ENCODE measurements around the gene SRSF12. TPM values are rescaled to one million over a fixed set of nuclear protein-coding genes. Genes with fewer than 3 reads are reported as not detected.

SRSF12 gene
- total RNA-seq (not detected), polyA plus RNA-seq (under 1 TPM; 0.06 to 0.11 TPM)

DNA sequence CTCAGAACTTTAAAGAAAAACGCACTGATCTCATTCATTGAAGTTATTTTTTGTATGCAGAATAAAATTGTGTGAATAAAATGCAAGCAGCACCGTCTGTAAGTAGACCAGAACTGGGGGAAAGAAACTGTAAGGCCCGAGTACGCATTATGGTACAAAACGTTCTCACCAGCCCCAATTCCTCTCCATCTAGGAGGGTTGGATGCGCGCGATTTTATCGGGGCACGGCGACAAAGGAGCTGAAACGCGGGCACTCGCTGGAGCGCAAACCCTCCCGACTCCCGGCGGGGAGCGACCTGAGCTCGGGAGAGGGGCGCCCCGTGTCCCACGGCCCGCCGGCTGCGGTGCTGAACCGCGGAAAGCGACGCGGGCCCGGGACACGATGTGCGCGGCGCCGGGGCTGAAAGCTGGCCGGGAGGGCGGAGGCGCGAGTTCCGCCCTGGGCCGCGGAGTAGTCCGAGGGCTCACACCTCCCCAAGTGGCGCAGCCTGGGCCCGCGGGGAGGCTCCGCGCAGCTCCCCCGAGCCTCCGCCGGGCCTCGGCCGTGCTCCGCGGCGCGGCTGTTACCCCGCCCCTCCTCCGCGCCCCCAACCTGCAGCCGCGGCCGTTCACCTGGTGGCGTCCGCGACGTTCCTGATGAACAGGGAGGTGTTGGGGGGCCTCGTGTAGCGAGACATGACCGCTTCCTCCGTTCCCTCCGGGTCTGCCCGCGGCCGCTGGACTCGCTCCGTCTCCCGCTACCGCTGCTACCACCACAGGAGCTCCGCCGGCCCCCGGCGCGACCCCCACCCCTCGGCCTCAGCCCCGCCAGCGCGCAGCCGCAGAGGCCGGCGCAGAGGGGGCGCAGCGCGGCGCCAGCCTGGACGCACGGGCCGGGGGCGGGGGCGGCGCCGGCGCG, at the start of gene SRSF12:
SRSF12 (minus strand) TSS at position 861 of the 898 bp plus-strand sequence; CDS start at position 677, 184 bp downstream.
- Histone ChIP-seq H3K9me3 (ENCODE audit: control insufficient read depth in 1 of 2, low read length in 2 of 2) (no peaks in the 10 kb centered on the region), H3K4me1 (ENCODE audit: insufficient read depth, low read length) (peaks cover 7% of the 10 kb centered on the region), H3K27ac (ENCODE audit: low read depth, low read length) (no peak within 1 kb of the TSS), H3K27me3 (ENCODE audit: insufficient read depth, low read length) (no peaks in the 10 kb centered on the region), H3K36me3 (ENCODE audit: insufficient read depth, low read length) (no peaks in the 10 kb centered on the region), H3K4me3 (ENCODE audit: low read length in 2 of 2) (peak within 1 kb of the TSS in 1 of 2 donors; percentile 58)
- POLR2A ChIA-PET (ENCODE audit: partially characterized antibody): interaction anchor here (1.1 to 1.9 kb wide), 4 partner anchors 9 to 37 kb away, joined by 3 to 14 read pairs (median 4); partner anchors contain the start of gene PNRC1
- DNase-seq: peak; percentile 18 to 46 (median 36)
- no peaks in the 10 kb centered on the region for H3K27me3 Mint-ChIP-seq
- peak within 1 kb of the TSS; percentile 75 to 91 (median 84) for H3K4me3 Mint-ChIP-seq
- no peaks in the 10 kb centered on the region for H3K36me3 Mint-ChIP-seq
- H3K4me1 Mint-ChIP-seq: peaks cover 6 to 14% (median 11%) of the 10 kb centered on the region in 4 donors
- CTCF ChIA-PET (ENCODE audit: partially characterized antibody): interaction anchor here (0.9 to 4.1 kb wide), 3 partner anchors 35 to 135 kb away, joined by 3 to 13 read pairs (median 5); partner anchors contain the start of gene PNRC1
- peak within 1 kb of the TSS in 4 of 7 donors; percentile 1 to 71 (median 34) for H3K27ac Mint-ChIP-seq
- intact Hi-C loops (cut with micrococcal nuclease): no loop called here
- H3K9me3 Mint-ChIP-seq: no peaks in the 10 kb centered on the region

DNA sequence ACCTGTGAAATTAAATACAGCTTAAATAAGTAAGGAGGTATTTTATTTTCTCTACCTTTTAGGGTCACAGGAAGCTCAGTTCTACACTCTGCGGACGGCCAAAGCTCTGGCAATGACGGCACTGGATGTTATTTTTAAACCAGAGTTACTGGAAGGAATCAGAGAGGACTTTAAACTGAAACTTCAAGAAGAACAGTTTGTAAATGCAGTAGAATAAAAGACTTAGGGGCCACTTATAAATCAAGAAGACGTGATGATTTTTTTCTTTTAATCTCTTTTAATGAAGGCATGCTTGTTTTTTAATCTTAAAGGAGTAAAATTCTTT, 44.1 kb upstream of the SRSF12 start:
- intact Hi-C loops (cut with micrococcal nuclease): no loop called here
- Histone ChIP-seq H3K27me3 (ENCODE audit: insufficient read depth, low read length) (no peaks in the 10 kb centered on the region), H3K4me1 (ENCODE audit: insufficient read depth, low read length) (no peaks in the 10 kb centered on the region), H3K9me3 (ENCODE audit: control insufficient read depth in 1 of 2, low read length in 2 of 2) (no peaks in the 10 kb centered on the region), H3K27ac (ENCODE audit: low read depth, low read length) (no peak overlapping the region), H3K36me3 (ENCODE audit: insufficient read depth, low read length) (peaks cover 4% of the 10 kb centered on the region), H3K4me3 (ENCODE audit: low read length in 2 of 2) (no peak overlapping the region)
- no peaks in the 10 kb centered on the region for H3K27me3 Mint-ChIP-seq
- no peak for DNase-seq
- ChIA-PET CTCF (ENCODE audit: partially characterized antibody) (no interaction called here), POLR2A (ENCODE audit: partially characterized antibody) (no interaction called here)
- no peaks in the 10 kb centered on the region for H3K9me3 Mint-ChIP-seq
- H3K36me3 Mint-ChIP-seq: peaks cover 43 to 50% of the 10 kb centered on the region in 2 donors
- no peak overlapping the region for H3K4me3 Mint-ChIP-seq
- no peaks in the 10 kb centered on the region for H3K4me1 Mint-ChIP-seq
- no peak overlapping the region for H3K27ac Mint-ChIP-seq

GRCh38 chr6:89161326-89162046, 43.6 kb upstream of the SRSF12 start:
- intact Hi-C loops (cut with micrococcal nuclease): no loop called here
- Histone ChIP-seq H3K4me3 (ENCODE audit: low read length in 2 of 2) (no peak overlapping the region), H3K9me3 (ENCODE audit: control insufficient read depth in 1 of 2, low read length in 2 of 2) (no peaks in the 10 kb centered on the region), H3K27ac (ENCODE audit: low read depth, low read length) (no peak overlapping the region), H3K36me3 (ENCODE audit: insufficient read depth, low read length) (peaks cover 4% of the 10 kb centered on the region), H3K27me3 (ENCODE audit: insufficient read depth, low read length) (no peaks in the 10 kb centered on the region), H3K4me1 (ENCODE audit: insufficient read depth, low read length) (no peaks in the 10 kb centered on the region)
- Mint-ChIP-seq H3K4me1 (peaks cover 0 to 2% (median 0%) of the 10 kb centered on the region in 4 donors), H3K4me3 (no peak overlapping the region), H3K27me3 (no peaks in the 10 kb centered on the region), H3K36me3 (peaks cover 43 to 52% of the 10 kb centered on the region in 2 donors), H3K27ac (peak overlapping the region in 1 of 7 donors; percentile 10), H3K9me3 (no peaks in the 10 kb centered on the region)
- ChIA-PET CTCF (ENCODE audit: partially characterized antibody) (no interaction called here), POLR2A (ENCODE audit: partially characterized antibody) (no interaction called here)
- no peak for DNase-seq

- Histone ChIP-seq H3K4me1 (ENCODE audit: insufficient read depth, low read length) (no peaks in the 10 kb centered on the region), H3K4me3 (ENCODE audit: low read length in 2 of 2) (no peak overlapping the region), H3K27me3 (ENCODE audit: insufficient read depth, low read length) (no peaks in the 10 kb centered on the region), H3K9me3 (ENCODE audit: control insufficient read depth in 1 of 2, low read length in 2 of 2) (no peaks in the 10 kb centered on the region), H3K36me3 (ENCODE audit: insufficient read depth, low read length) (peaks cover 4% of the 10 kb centered on the region), H3K27ac (ENCODE audit: low read depth, low read length) (no peak overlapping the region)
- Mint-ChIP-seq H3K9me3 (no peaks in the 10 kb centered on the region), H3K27me3 (no peaks in the 10 kb centered on the region), H3K36me3 (peaks cover 42 to 56% of the 10 kb centered on the region in 2 donors), H3K4me3 (no peak overlapping the region), H3K4me1 (peaks cover 0 to 5% (median 0%) of the 10 kb centered on the region in 4 donors), H3K27ac (peak overlapping the region in 1 of 7 donors; percentile 6)
- no peak for DNase-seq
- CTCF ChIA-PET (ENCODE audit: partially characterized antibody): no interaction called here
- intact Hi-C loops (cut with micrococcal nuclease): no loop called here
- POLR2A ChIA-PET (ENCODE audit: partially characterized antibody): no interaction called here
Measured at GRCh38 chr6:89160331-89161092, 42.6 kb upstream of the SRSF12 start.

- Histone ChIP-seq H3K27me3 (ENCODE audit: insufficient read depth, low read length) (no peaks in the 10 kb centered on the region), H3K9me3 (ENCODE audit: control insufficient read depth in 1 of 2, low read length in 2 of 2) (no peaks in the 10 kb centered on the region), H3K4me1 (ENCODE audit: insufficient read depth, low read length) (no peaks in the 10 kb centered on the region), H3K27ac (ENCODE audit: low read depth, low read length) (no peak overlapping the region), H3K4me3 (ENCODE audit: low read length in 2 of 2) (no peak overlapping the region), H3K36me3 (ENCODE audit: insufficient read depth, low read length) (peaks cover 2% of the 10 kb centered on the region)
- CTCF ChIA-PET (ENCODE audit: partially characterized antibody): interaction anchor here (1.2 kb wide), 2 partner anchors 158 to 208 kb away, joined by 3 read pairs; no protein-coding TSS in a partner anchor
- no peak overlapping the region for H3K27ac Mint-ChIP-seq
- peaks cover 0 to 14% (median 7%) of the 10 kb centered on the region in 4 donors for H3K4me1 Mint-ChIP-seq
- POLR2A ChIA-PET (ENCODE audit: partially characterized antibody): interaction anchor here (1.0 kb wide), 1 partner anchor 8 kb away, joined by 3 read pairs; the partner anchor contains the start of gene PM20D2
- no peak for DNase-seq
- H3K36me3 Mint-ChIP-seq: peaks cover 12 to 37% of the 10 kb centered on the region in 2 donors
- H3K9me3 Mint-ChIP-seq: no peaks in the 10 kb centered on the region
- H3K4me3 Mint-ChIP-seq: no peak overlapping the region
- H3K27me3 Mint-ChIP-seq: no peaks in the 10 kb centered on the region
- intact Hi-C loops (cut with micrococcal nuclease): no loop called here
Measured at GRCh38 chr6:89154131-89154530, 36.3 kb upstream of the SRSF12 start.

- H3K27me3 Mint-ChIP-seq: no peaks in the 10 kb centered on the region
- H3K36me3 ChIP-seq (ENCODE audit: insufficient read depth, low read length): no peaks in the 10 kb centered on the region
- no peaks in the 10 kb centered on the region for H3K9me3 ChIP-seq (ENCODE audit: control insufficient read depth in 1 of 2, low read length in 2 of 2)
- H3K27me3 ChIP-seq (ENCODE audit: insufficient read depth, low read length): no peaks in the 10 kb centered on the region
- ChIA-PET CTCF (ENCODE audit: partially characterized antibody) (interaction anchor here (1.3 kb wide), 1 partner anchor 9 kb away, joined by 3 read pairs; no protein-coding TSS in a partner anchor), POLR2A (ENCODE audit: partially characterized antibody) (interaction anchor here (0.6 to 4.5 kb wide), 2 partner anchors 38 to 67 kb away, joined by 7 to 155 read pairs; partner anchors contain the start of gene PNRC1)
- H3K4me3 ChIP-seq (ENCODE audit: low read length in 2 of 2): no peak overlapping the region
- peak overlapping the region in 7 of 8 donors; percentile 26 to 64 (median 48) for H3K4me3 Mint-ChIP-seq
- no peak for DNase-seq
- intact Hi-C loops (cut with micrococcal nuclease): loop anchor here (5.0 kb wide), 1 partner anchor 204 kb away; the partner anchor contains the start of gene UBE2J1
- no peaks in the 10 kb centered on the region for H3K9me3 Mint-ChIP-seq
- H3K27ac ChIP-seq (ENCODE audit: low read depth, low read length): no peak overlapping the region
- H3K4me1 ChIP-seq (ENCODE audit: insufficient read depth, low read length): peaks cover 20% of the 10 kb centered on the region
- peaks cover 6 to 28% of the 10 kb centered on the region in 2 donors for H3K36me3 Mint-ChIP-seq
- peaks cover 18 to 35% (median 27%) of the 10 kb centered on the region in 4 donors for H3K4me1 Mint-ChIP-seq
- H3K27ac Mint-ChIP-seq: no peak overlapping the region
Measured at GRCh38 chr6:89148016-89148750, 30.3 kb upstream of the SRSF12 start.
